IPS-11a (cell line): ENCODE results near the gene MAGI3.

Source experiments
- H3K4me3 ChIP-seq: one replicate; pipeline ENCODE4 v1.5.1; 2013; ENCODE audit warnings: low read depth, low read length, control low read depth

The MAGI3 gene

DNA sequence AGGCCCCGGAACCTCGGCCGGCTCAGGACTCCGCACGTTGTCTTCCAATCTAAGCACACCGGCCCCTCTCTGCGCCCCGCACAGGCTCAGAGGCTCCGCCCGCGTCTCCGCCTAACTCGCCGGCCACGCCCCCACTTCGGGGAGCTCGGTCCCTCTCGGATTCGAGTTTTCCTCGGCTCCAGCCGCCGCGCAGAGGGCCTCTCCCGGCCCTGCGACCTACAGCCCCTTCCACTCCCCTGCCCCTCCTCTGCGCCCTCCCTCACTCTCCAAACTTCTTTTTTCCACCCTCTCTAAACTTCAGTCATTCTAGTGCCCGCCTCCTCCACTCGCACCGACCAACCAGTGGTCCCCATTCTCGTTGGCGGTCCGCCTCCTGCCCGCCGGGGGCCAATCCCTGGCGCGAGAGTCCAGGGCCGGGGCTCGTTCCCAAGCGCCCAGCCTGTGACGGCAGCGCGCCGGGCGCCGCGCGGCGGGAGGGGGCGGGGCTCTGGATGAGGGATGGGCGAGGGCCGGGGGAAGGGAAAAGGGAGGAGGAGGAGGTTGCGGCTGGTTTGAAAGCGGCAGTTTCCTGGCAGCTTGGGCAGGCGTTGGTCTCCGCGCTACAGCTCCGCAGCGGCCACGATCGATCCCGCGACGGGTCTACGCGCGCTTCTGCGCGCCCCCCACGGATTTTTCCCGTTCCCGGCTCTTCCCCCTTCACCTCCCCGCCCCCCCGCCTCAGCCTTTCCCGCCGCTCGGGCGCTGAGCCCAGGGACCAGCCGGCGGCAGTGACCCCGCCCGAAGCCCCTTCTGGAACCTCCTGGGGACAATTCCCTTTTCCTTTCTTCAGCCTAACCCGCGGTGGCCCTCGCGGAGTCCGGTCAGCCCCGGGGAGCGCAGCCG, at the start of gene MAGI3:
Gene MAGI3 (plus strand): TSS at position 563 of the 882 bp plus-strand sequence. CDS start 519 bp downstream, outside the sequence.
- peak within 1 kb of the TSS; percentile 71 for H3K4me3 ChIP-seq

DNA sequence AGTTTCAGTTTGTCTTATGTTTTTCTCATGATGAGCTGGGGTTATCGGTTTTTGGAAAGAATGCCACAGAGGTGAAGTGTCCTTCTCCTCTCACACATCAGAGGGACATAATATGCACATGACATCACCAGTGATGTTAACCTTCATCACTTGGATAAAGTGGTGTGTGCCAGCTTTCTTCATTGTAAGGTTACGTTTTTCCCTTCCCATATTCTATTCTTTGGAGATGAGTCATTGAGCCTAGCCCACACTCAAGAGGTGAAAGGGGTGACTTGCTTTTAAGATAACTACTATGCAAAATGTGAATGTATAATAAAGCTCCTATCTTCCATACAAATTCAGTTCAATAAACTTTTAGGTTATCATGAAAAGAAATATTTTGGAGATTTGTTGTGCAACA, 36.7 kb upstream of the MAGI3 start:
- H3K4me3 ChIP-seq, result no peak overlapping the region

DNA sequence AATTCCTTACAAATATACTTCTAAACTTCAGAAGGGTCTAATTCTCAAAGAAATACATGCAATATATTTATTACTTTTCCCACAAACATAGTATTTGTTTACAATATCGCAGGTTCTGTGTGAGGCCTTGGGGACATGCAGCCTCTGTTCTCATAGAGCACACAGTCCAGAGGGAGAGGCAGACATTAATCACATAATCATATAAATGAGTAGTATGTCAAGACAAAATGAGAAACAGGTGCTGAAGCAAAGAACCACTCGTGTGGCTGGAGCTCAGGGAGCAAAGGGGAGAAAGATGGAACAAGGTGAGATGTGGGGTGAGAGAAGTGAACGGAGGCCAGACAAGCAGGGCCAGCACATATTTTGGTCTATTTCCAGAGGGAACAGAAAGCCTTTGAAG, 26.4 kb upstream of the MAGI3 start:
- H3K4me3 ChIP-seq, result no peak overlapping the region

DNA sequence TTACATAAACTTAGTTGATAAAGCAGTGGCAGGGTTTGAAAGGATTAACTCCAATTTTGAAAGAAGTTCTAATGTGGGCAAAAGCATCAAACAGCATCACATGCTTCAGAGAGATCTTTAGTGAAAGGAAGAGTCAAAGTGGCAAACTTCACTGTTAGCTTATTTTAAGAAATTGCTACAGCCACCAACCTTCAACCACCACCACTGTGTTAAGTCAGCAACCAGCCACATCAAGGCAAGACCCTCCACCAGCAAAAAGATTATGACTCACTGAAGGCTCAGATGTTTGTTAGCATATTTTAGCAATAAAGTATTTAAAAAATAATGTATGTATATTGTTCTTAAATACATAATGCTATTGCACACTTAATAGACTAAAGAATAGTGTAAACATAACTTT, 21.3 kb upstream of the MAGI3 start:
- H3K4me3 ChIP-seq, result no peak overlapping the region

DNA sequence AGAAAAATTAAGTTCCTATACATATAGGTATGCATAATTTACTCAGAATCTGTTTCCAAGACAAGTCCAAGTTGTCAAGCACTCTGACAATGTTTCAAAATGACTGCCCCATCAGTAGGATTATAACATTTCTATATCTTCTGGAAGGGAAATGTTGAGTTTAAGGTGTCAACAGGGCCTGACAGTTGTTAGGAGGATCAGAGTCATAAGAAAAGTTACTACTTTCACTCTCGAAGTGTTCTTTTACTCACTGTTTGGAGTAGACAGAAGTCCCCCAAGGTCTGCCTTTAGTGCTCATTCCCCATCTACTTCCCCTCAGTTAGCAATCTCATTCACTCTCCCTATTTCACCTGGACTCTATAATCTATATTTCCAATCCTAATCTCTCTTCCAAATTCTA, 20.6 kb upstream of the MAGI3 start:
- H3K4me3 ChIP-seq, result no peak overlapping the region

DNA sequence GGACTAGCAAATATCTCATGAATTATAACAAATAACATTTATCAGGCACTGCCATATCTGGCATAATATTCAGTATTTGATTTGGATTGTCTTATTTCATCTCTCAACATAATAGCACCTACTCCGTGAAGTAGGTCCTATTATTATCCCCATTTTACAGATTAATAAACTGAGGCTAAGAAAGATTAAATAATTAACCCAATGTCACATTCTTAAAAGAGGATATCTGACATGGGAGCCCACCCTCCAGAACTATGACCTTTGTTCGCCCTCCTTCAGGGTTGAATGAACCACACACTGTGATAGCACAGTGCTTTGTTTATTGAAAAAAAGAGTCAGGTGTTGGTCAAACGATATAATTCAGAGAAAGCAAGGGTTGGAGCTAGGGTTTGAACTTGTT, 19.4 kb upstream of the MAGI3 start:
- no peak overlapping the region for H3K4me3 ChIP-seq

DNA sequence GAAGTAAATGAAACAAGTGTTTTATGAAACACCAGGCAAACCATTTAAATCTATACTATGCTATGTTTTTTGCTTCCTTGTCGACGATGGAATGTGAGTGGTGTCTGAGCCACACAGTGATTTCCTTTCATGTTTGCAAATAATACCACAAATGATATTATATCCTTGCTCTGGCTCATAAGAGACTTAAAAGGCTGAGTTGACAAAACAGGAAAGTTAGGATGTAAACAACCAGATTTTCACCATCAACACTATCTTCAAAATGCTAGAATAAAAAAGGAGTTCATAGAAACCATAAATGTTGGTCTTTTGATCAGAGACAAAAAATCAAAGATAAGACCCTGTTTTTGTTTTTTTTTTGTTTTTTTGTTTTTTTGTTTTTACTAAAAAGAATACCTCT, 17.8 kb upstream of the MAGI3 start:
- no peak overlapping the region for H3K4me3 ChIP-seq

DNA sequence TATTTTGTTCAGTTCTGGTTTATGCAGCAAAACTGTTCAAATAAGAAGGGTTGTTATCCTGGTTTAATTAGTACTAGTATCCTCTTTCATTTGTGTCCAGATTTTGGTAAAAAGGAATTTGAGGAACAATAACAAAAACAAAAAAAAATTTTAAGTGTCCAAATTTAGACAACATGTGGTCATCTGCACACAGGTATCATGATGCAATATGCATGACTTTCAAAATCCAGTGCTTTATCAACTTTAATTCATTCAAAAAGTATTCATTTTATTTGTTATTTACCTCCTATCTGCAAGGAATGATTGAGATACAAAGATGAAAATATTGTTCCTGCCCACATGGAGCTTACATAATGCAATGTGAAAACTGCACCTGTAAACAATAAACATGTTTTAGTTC, 16.7 kb upstream of the MAGI3 start:
- no peak overlapping the region for H3K4me3 ChIP-seq

DNA sequence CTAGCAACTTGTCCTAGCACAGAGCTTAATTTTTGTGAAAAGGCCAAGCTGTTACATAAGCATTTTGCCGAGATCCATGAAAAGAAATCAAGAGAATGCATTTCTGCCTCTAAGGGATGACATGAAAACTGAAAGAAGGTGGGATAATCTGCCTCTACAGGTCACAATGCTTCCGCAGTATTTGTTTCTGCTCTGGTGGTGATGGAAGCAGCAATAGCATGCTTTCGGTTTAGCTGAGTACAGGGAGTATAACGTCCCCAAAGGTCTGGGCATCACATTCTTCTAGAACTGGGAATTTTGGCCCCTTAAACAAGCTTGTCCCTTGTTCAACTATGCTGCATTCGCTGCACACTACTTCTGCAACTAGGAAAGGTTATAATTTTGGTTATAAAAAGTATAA, 14.4 kb upstream of the MAGI3 start:
- H3K4me3 ChIP-seq, result no peak overlapping the region

DNA sequence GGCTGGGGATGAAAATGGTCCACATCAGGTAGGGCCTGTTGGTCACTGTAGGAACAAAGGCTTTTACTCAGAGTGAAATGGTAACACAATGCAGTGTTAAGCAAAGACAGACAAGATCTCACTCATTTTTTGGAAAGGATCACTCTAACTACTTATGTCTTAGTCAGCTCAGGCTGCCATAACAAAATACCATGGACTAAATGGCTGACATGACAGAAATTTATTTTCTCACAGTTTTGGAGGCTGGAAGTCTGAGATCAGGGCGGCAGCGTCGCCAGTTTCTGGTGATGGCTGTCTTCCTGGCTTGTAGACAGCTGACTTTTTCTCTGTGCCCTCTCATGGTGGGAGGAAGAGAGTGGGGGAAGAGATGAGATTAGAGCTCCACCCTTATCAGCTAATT, 10.2 kb upstream of the MAGI3 start:
- H3K4me3 ChIP-seq, result no peak overlapping the region

DNA sequence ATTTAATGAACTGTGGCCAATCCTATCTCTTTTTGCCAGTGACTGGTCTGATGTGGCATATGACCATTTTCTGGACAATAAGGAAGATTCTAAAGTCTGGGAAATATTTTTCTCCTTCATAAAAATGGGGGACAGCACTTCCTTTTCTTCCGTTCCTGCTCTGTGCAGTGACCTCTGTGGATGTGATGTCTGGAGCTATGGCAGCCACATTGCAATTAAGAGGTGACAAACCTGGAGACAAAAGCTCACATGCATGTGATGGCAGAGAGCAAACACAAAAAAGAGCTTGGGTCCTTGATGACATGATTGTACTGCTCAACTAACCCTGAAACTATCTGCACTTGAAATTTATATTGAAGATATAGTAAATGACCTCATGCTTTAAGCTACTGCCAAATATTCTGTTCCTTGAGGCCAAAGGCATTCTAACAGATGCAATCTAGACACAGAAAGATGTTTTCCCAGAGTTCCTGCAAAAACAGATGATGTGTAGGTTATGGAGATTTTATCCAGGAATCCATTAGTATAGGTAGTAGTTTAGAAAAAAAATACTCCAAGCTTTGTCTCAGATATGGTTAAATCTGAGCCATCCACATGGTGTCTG, 2.2 kb upstream of the MAGI3 start:
- no peak overlapping the region for H3K4me3 ChIP-seq

DNA sequence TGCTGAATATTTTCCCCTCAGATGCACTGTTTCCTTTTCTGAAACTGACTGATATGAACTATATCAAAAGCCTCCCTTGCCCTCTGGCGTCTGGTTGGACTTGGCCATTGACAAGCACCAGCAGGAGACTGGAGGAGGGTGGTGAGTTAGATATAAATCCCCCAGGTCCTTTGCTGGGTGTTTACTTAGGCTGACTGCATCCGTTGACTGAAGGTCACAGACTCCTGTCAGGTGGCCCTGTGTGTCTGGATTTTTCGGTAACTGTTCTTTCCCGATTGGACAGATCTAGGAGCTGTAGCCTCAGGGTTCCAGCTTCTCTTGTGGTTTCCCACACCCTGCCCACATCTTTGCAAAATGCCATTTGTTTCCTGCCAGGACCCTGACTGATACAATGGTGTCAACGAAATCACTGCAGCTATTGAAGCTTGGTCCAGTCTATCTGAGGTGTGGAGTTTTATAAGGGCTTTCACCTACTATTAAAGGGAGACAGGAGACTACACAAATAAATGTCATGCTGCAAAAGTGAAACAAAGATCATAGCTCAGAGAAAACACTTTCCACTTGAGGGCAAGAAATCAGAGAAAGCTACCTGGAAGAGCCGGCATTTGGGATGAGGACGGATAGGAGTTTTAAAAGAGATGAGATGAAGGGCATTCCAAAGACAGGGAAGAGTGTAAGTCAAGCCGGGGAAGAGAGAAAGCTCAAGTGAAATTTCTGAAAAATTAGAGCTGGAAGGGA, 1.5 kb upstream of the MAGI3 start:
- peak overlapping the region; percentile 18 for H3K4me3 ChIP-seq

DNA sequence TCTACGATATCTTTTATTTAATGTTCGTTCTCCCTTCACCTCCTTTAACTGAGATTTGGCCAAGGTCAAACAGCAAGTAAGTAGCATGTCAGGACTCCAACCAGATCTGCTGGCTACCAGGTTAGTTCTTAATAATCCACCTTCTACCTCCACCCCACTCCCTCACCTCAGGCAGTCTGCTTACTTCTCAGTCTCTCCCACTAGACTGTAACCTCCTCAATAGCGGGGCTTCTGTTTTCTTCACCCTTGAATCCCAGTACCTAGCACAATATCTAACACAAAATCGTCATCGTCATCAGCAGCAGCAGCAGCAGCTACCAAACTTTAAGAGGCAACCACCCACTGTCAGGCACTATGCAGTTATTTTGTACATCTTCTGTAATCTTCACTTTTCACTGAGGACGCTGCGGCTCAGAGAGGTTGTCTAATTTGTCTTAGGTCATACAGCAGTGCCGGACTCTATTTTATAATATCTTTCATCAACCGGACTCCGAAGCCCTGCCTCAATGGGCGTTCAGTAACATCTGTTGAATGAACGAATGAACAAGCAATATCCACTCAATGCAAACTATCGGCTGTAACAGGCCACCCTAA, 859 bp upstream of the MAGI3 start:
- H3K4me3 ChIP-seq, result peak overlapping the region; percentile 59

DNA sequence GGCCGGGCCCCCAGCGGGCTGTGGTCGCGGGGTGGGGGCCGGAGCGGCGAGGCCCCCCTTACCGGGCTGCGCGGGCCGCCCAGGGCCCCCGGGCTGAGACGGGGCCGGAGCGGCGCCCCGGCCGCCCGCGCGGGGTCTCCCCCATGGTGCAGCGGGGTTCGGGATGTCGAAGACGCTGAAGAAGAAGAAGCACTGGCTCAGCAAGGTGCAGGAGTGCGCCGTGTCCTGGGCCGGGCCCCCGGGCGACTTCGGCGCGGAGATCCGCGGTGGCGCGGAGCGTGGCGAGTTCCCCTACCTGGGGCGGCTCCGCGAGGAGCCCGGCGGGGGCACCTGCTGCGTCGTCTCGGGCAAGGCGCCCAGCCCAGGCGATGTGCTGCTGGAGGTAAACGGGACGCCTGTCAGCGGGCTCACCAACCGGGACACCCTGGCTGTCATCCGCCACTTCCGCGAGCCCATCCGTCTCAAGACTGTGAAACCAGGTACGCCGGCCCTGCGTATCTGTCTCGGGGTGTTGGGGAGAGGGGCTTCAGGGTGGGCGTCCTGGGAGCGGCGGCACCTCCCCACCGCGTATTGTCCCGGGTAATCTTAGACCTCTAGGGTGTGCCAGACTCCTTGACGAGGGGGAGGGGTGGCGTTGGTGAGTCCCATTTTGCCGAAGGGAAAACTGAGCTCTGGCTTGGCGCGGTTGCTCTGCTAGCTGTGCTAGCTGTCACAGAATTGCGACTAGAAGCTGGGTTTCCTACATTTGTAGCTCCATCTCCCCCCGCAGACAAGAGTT, 745 bp downstream of the MAGI3 start:
- peak overlapping the region; percentile 71 for H3K4me3 ChIP-seq

DNA sequence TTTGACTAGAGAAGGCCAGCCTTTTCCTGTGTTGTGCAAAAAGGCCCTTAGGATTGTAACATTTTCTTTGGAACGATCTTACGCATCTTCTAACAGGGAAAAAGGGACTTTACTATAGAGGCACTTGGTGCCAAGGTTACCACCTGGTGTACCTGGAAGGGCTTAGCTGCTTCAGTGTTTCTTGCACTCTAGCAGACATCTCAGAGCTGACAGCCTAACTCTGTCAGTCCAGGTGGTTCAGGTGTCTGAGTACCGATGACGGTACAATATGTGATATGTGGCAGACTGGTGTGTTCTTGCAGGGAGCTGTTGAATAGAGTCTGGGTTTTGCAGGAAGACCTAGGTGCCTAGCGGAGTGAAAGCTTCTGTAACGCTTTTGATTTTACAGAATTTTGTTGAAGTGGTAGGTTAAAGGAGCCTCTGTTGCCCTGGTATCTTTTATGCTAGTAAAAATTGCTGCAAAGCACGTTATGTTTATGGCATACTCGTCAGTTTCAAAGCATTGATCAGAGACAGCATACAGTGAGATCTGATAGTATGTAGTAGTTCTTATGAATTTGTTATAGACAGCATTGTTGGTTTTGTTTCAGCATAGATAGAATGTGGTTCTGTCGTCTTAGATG, 1.4 kb downstream of the MAGI3 start:
- peak overlapping the region; percentile 71 for H3K4me3 ChIP-seq

DNA sequence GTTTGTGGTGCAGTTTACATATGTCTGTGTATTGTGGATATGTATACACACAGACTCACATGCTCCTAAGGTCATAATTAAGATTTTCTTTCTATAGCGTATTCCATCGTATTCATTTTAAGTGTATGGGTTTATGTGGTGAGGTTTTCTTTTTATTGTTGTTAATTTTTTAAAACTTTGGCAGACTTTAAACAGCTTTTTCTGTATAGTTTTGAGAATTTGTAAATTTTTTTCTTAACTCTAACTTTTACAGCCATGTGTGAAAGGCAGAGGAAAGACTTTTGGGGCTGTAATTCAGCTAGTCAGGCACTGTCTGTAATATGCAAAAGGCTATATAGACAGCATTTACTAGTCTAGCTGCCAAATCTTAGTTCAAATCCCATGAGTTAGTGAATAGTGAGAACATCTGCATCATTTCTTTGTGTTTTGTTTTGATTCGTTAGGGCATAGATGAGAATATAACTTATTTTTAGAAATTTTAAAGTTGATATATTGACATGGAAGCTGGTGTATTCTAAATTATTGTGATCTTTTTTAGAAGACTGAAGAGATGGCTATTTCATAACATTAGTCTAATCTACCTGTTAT, 2.3 kb downstream of the MAGI3 start:
- no peak overlapping the region for H3K4me3 ChIP-seq

DNA sequence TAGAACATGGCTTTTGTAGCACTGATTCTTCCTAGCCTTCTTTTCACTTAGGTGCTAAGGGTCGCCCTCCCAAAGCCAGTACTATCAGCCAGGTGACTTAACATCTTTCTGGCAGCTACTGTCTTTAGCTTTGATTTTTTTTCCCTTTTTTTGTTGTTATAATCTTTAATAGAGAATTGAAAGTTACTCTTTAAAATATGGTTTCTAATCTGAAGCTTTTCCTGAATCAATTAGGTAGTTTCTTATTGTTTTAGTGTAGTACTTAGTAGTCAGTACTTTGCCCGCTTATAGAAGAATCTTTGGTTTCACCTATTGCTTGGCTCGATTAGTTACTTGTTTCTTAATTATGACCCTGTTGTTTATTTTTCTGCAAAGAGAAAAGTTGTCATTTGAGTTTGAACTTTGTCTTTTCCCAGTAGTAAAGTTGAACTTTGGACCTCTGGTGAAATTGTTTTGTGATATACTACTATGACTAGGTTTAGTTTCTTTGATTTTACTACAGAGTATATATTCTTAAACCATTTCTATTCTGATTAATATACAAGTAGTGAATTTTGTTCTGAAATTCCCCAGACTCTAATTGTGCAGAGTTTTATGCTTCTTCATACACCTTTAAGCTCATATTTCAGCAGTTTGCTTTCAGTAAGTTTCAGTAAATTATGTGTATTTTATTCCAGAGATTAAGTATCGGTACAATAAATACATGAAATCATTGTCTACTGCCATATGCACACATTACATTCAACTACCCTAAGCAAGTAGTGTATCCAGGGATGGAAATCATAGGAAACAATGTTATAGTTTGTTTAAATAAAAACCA, 3.9 kb downstream of the MAGI3 start:
- H3K4me3 ChIP-seq, result no peak overlapping the region

DNA sequence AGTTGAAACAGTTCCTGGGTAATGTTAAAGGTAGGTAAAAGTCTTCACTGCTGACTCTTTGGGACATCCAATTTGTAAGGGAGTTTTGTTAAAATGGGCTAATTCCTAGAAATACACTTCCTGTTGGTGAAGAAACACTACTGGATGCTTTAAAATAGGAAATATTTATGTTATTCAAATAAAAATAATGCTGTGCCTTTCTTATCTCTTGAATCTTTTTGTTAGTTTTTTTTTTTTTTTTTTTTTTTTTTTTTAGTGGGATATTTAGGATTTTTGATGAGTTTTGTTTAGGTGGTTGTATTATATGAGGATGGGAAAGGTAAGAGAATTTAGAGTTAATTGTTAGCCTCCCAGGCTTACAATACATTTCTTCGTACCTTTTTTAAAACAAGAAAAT, 4.5 kb downstream of the MAGI3 start:
- no peak overlapping the region for H3K4me3 ChIP-seq

DNA sequence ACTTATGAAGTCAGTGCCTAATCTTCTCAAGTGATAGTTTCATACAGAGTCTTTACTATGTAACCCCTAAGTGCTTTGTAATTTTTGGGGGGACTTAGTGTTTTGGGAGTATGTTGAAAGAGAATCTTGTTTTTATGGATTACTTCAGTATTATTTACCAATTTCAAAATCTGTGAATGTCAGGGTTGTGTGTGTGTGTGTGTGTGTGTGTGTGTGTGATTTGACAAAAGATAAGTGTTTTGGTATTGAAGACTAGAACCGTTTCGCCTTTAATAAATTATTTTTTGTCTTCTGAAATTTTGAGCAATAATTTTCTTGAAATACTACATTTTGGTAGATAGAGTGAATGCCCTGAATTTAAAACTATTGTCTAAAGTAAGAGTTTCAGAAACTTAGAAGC, 5.8 kb downstream of the MAGI3 start:
- no peak overlapping the region for H3K4me3 ChIP-seq
